HCT116 (cell line): ENCODE results near the gene PPP1R12B. TPM values are rescaled to one million over a fixed set of nuclear protein-coding genes. Genes with fewer than 3 reads are reported as not detected.

Experiments used
- ATAC-seq: fragments of 200-7000 bp; cut with Tn5 transposase; 2 replicates; pipeline ENCODE4 v1.9.1; 2020; ENCODE audit warnings: mild to moderate bottlenecking, moderate library complexity
- BruUV-seq: library from RNA; stranded (reverse); fragments of 400-500 nt; replicated peaks from 2 replicates; lab custom pipeline; 2021; lab: Mats Ljungman, UMichigan
- CTCF ChIA-PET: fragments of 300-600 bp; sonication (Branson Sonifier 250); formaldehyde crosslinking; loops from one replicate; lab custom pipeline; 2021; ENCODE audit warnings: antibody characterized with exemption; lab: Charles Lee
- POLR2A ChIA-PET: fragments of 300-600, 350-600 bp; sonication (Branson Sonifier 250); formaldehyde crosslinking; loops from one replicate; lab custom pipeline; 2021; ENCODE audit warnings: antibody characterized with exemption; lab: Charles Lee
- RAD21 ChIA-PET, 2 experiments: fragments of 300-600 bp; sonication (Branson Sonifier 250); formaldehyde crosslinking; loops; one replicate each; lab custom pipeline; 2023; ENCODE audit warnings: low total read pairs in 2 of 2; ENCODE audit not compliant: uncharacterized antibody in 2 of 2, unreplicated experiment in 2 of 2, low non-redundant PET in 1 of 2; lab: Charles Lee
- DNase-seq: peaks from one replicate; pipeline ENCODE4 v3.0.0-alpha.2; 2010; ENCODE audit warnings: low read depth, low spot score
- H2AFZ ChIP-seq: fragments of 200-600 bp; shearing (Covaris generic), sonication (generic); 2 replicates; pipeline ENCODE4 v1.6.1; 2017; ENCODE audit warnings: low read depth, mixed run types, mixed read lengths, antibody characterized with exemption, low read length; ENCODE audit not compliant: poor library complexity, severe bottlenecking
- H3K27ac ChIP-seq: 2 replicates; pipeline ENCODE4 v1.5.1; 2012; ENCODE audit warnings: low read depth, low read length
- H3K27me3 ChIP-seq: fragments of 200-600 bp; sonication (generic); 2 replicates; pipeline ENCODE4 v1.6.1; 2016; ENCODE audit warnings: mixed run types, low read length, mixed read lengths; ENCODE audit not compliant: insufficient read depth
- H3K36me3 ChIP-seq, 2 experiments: fragments of 200-500 bp in 1 of 2; fragments of 200-600 bp in 1 of 2; sonication (Bioruptor generic) in 1 of 2; sonication (generic) in 1 of 2; 2 replicates each; pipeline versions ENCODE4 v1.5.1 to v1.6.1; 2014 to 2016; ENCODE audit warnings: low read length in 2 of 2, inconsistent platforms in 1 of 2, mixed read lengths in 1 of 2, mixed run types in 1 of 2; ENCODE audit not compliant: insufficient read depth in 2 of 2, control insufficient read depth in 1 of 2
- H3K4me1 ChIP-seq, 2 experiments: fragments of 200-600 bp in 1 of 2; sonication (generic) in 1 of 2; 2 replicates each; pipeline versions ENCODE4 v1.5.1 to v1.6.1; 2012 to 2017; ENCODE audit warnings: low read length in 2 of 2, inconsistent platforms in 1 of 2, mild to moderate bottlenecking in 1 of 2, mixed read lengths in 1 of 2, mixed run types in 1 of 2, moderate library complexity in 1 of 2; ENCODE audit not compliant: insufficient read depth in 2 of 2, control insufficient read depth in 1 of 2
- H3K4me2 ChIP-seq: fragments of 200-600 bp; sonication (generic); 2 replicates; pipeline ENCODE4 v1.6.1; 2017; ENCODE audit warnings: mixed run types, low read length, mixed read lengths
- H3K4me3 ChIP-seq, 2 experiments: fragments of 200-600 bp in 1 of 2; sonication (generic) in 1 of 2; replicated peaks in 1 of 2; 2 replicates each; pipeline ENCODE4 v1.5.1; 2011 to 2016; ENCODE audit warnings: low read length in 2 of 2, control low read depth in 1 of 2, low read depth in 1 of 2, mild to moderate bottlenecking in 1 of 2, mixed read lengths in 1 of 2, mixed run types in 1 of 2
- H3K79me2 ChIP-seq: fragments of 200-600 bp; sonication (generic); 2 replicates; pipeline ENCODE4 v1.6.1; 2017; ENCODE audit warnings: mild to moderate bottlenecking, mixed run types, low read length, moderate library complexity, mixed read lengths; ENCODE audit not compliant: insufficient read depth
- H3K9ac ChIP-seq: fragments of 200-600 bp; sonication (generic); 2 replicates; pipeline ENCODE4 v1.6.1; 2016; ENCODE audit warnings: low read length, mixed read lengths
- H3K9me2 ChIP-seq: fragments of 200-600 bp; sonication (generic), shearing (Covaris generic); 2 replicates; pipeline ENCODE4 v1.6.1; 2017; ENCODE audit warnings: mixed run types, mild to moderate bottlenecking, moderate library complexity; ENCODE audit not compliant: insufficient read depth
- H3K9me3 ChIP-seq, 2 experiments: fragments of 200-500 bp in 1 of 2; fragments of 200-600 bp in 1 of 2; sonication (Bioruptor generic) in 1 of 2; sonication (generic) in 1 of 2; 2 replicates each; pipeline ENCODE4 v1.6.1; 2014 to 2017; ENCODE audit warnings: low read length in 2 of 2, mixed read lengths in 2 of 2, inconsistent platforms in 1 of 2, low read depth in 1 of 2, mild to moderate bottlenecking in 1 of 2, mixed run types in 1 of 2, moderate library complexity in 1 of 2; ENCODE audit not compliant: control insufficient read depth in 1 of 2, insufficient read depth in 1 of 2
- H4K20me1 ChIP-seq: fragments of 200-600 bp; sonication (generic), shearing (Covaris generic); 2 replicates; pipeline ENCODE4 v1.6.1; 2017; ENCODE audit warnings: mixed run types, mild to moderate bottlenecking, moderate library complexity; ENCODE audit not compliant: insufficient read depth
- CEBPB ChIP-seq: IDR thresholded peaks from 2 replicates; pipeline ENCODE4 v1.6.1; 2012; ENCODE audit warnings: low read depth
- CTCF ChIP-seq, 3 experiments: fragments of 200-600 bp in 1 of 3; sonication (generic) in 1 of 3; IDR thresholded peaks in 2 of 3; conservative IDR thresholded peaks in 1 of 3; 2 replicates each; pipeline ENCODE4 v1.5.1; 2012 to 2017; ENCODE audit warnings: low read depth in 2 of 3, low read length in 2 of 3, antibody characterized with exemption in 1 of 3, borderline replicate concordance in 1 of 3, control low read depth in 1 of 3, mild to moderate bottlenecking in 1 of 3, mixed read lengths in 1 of 3, mixed run types in 1 of 3, moderate library complexity in 1 of 3; ENCODE audit not compliant: insufficient read depth in 1 of 3
- EGR1 ChIP-seq: IDR thresholded peaks from 2 replicates; pipeline ENCODE4 v1.6.1; 2012; ENCODE audit warnings: low read depth
- ELF1 ChIP-seq: IDR thresholded peaks from 2 replicates; pipeline ENCODE4 v1.6.1; 2012; ENCODE audit warnings: low read depth, borderline replicate concordance
- EZH2 ChIP-seq: fragments of 200-600 bp; sonication (generic); IDR thresholded peaks from 2 replicates; pipeline ENCODE4 v1.6.1; 2017; ENCODE audit warnings: antibody characterized with exemption, mixed run types
- EZH2phosphoT487 ChIP-seq: fragments of 200-600 bp; IDR thresholded peaks from 2 replicates; pipeline ENCODE4 v1.6.1; 2018; ENCODE audit warnings: antibody characterized with exemption, borderline replicate concordance
- FOSL1 ChIP-seq: IDR thresholded peaks from 2 replicates; pipeline ENCODE4 v1.6.1; 2012; ENCODE audit warnings: low read depth
- JUND ChIP-seq: IDR thresholded peaks from 2 replicates; pipeline ENCODE4 v1.6.1; 2012
- POLR2A ChIP-seq: IDR thresholded peaks from 2 replicates; pipeline ENCODE4 v1.7.0; 2011; ENCODE audit warnings: borderline replicate concordance; ENCODE audit not compliant: insufficient read depth, insufficient read length; ENCODE audit errors: extremely low read depth
- POLR2AphosphoS5 ChIP-seq: IDR thresholded peaks from 2 replicates; pipeline ENCODE4 v1.6.1; 2011; ENCODE audit warnings: mild to moderate bottlenecking, low read depth, low read length, moderate library complexity
- SIN3A ChIP-seq: IDR thresholded peaks from 2 replicates; pipeline ENCODE4 v1.6.1; 2012; ENCODE audit warnings: low read depth
- SP1 ChIP-seq: IDR thresholded peaks from 2 replicates; pipeline ENCODE4 v1.6.1; 2012; ENCODE audit warnings: low read depth
- SRF ChIP-seq: IDR thresholded peaks from 2 replicates; pipeline ENCODE4 v1.6.1; 2012; ENCODE audit warnings: low read depth
- ZBTB33 ChIP-seq: IDR thresholded peaks from 2 replicates; pipeline ENCODE4 v1.6.1; 2011; ENCODE audit warnings: mild to moderate bottlenecking, low read length, moderate library complexity; ENCODE audit not compliant: insufficient replicate concordance; ENCODE audit errors: extremely low read depth
- ZNF274 ChIP-seq: fragments of 200-500 bp; sonication (Bioruptor generic); IDR thresholded peaks from 2 replicates; pipeline ENCODE4 v1.6.1; 2014; ENCODE audit warnings: mild to moderate bottlenecking, low read depth, low read length, inconsistent platforms
- intact Hi-C: fragments of 100-400 bp; cut with micrococcal nuclease; formaldehyde crosslinking; loops from 2 replicates; pipeline ENCODE4 v1.10.0; 2022
- total RNA-seq: library from RNA; stranded (reverse); gene quantifications from one replicate; pipeline ENCODE4 v1.2.1, GENCODE V29; 2021; ENCODE audit not compliant: unreplicated experiment
- TF ChIP-seq, protein P1 (sequence below): IDR thresholded peaks from 2 replicates; pipeline ENCODE4 v1.6.1; 2012; ENCODE audit warnings: low read depth
- TF ChIP-seq, protein P2 (sequence below): IDR thresholded peaks from 2 replicates; pipeline ENCODE4 v1.6.1; 2012

The PPP1R12B gene
- total RNA-seq, 1 experiment from 2014 or later, result 14.3 TPM

GRCh38 chr1:202521886-202522285 lies 173.4 kb downstream of the PPP1R12B start:
- Histone ChIP-seq H3K4me2 (no peak overlapping the region), H3K79me2 (no peaks in the 10 kb centered on the region), H3K9ac (no peak overlapping the region), H3K9me2 (no peaks in the 10 kb centered on the region), H3K36me3 (no peaks in the 10 kb centered on the region), H3K27me3 (no peaks in the 10 kb centered on the region), H3K27ac (no peak overlapping the region), H4K20me1 (no peaks in the 10 kb centered on the region), H3K9me3 (no peaks in the 10 kb centered on the region), H2AFZ (no peak overlapping the region), H3K4me1 (no peaks in the 10 kb centered on the region), H3K4me3 (no peak overlapping the region)
- BruUV-seq, result no TSS peak
- ATAC-seq (no peak), DNase-seq (no peak)
- POLR2A ChIA-PET, result no interaction called here
- RAD21 ChIA-PET, result no interaction called here
- intact Hi-C loops, result no loop called here
- TF ChIP-seq SRF (no peak), JUND (no peak), ELF1 (no peak), EZH2 (no peak), POLR2A (no peak), FOSL1 (no peak), SIN3A (no peak), SP1 (no peak), ZBTB33 (no peak), CEBPB (no peak), CTCF (IDR thresholded peaks at IDR 0.05 in 2 of 3, conservative IDR thresholded peaks at IDR 0.05 in 1 of 3; ENCODE audit: borderline replicate concordance in 1 of 3, insufficient read depth in 1 of 3, low read depth in 2 of 3, low read length in 2 of 3) (no peak), POLR2AphosphoS5 (no peak), EGR1 (no peak), ZNF274 (no peak), EZH2phosphoT487 (no peak)
- TF ChIP-seq, protein P1, sequence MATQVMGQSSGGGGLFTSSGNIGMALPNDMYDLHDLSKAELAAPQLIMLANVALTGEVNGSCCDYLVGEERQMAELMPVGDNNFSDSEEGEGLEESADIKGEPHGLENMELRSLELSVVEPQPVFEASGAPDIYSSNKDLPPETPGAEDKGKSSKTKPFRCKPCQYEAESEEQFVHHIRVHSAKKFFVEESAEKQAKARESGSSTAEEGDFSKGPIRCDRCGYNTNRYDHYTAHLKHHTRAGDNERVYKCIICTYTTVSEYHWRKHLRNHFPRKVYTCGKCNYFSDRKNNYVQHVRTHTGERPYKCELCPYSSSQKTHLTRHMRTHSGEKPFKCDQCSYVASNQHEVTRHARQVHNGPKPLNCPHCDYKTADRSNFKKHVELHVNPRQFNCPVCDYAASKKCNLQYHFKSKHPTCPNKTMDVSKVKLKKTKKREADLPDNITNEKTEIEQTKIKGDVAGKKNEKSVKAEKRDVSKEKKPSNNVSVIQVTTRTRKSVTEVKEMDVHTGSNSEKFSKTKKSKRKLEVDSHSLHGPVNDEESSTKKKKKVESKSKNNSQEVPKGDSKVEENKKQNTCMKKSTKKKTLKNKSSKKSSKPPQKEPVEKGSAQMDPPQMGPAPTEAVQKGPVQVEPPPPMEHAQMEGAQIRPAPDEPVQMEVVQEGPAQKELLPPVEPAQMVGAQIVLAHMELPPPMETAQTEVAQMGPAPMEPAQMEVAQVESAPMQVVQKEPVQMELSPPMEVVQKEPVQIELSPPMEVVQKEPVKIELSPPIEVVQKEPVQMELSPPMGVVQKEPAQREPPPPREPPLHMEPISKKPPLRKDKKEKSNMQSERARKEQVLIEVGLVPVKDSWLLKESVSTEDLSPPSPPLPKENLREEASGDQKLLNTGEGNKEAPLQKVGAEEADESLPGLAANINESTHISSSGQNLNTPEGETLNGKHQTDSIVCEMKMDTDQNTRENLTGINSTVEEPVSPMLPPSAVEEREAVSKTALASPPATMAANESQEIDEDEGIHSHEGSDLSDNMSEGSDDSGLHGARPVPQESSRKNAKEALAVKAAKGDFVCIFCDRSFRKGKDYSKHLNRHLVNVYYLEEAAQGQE, result no peak
- TF ChIP-seq, protein P2, sequence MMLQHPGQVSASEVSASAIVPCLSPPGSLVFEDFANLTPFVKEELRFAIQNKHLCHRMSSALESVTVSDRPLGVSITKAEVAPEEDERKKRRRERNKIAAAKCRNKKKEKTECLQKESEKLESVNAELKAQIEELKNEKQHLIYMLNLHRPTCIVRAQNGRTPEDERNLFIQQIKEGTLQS, result no peak
- CTCF ChIA-PET, result no interaction called here
